KG1 (cell line): ENCODE measurements around the gene AKR7A2.
"Not testable (repeated sequence)": the region's sequence is repeated elsewhere in the genome, so short reads cannot be mapped to it uniquely, and the experiment has no call there.

Experiments
- DNase-seq: peaks from one replicate; lab custom pipeline; 2025; lab: John Stamatoyannopoulos, UW

AKR7A2 gene

GRCh38 chr1:19260211-19261138 is 51.5 kb downstream of the AKR7A2 start:
- DNase-seq, result no peak

GRCh38 chr1:19258353-19258752 is 53.6 kb downstream of the AKR7A2 start:
- no peak for DNase-seq

DNA sequence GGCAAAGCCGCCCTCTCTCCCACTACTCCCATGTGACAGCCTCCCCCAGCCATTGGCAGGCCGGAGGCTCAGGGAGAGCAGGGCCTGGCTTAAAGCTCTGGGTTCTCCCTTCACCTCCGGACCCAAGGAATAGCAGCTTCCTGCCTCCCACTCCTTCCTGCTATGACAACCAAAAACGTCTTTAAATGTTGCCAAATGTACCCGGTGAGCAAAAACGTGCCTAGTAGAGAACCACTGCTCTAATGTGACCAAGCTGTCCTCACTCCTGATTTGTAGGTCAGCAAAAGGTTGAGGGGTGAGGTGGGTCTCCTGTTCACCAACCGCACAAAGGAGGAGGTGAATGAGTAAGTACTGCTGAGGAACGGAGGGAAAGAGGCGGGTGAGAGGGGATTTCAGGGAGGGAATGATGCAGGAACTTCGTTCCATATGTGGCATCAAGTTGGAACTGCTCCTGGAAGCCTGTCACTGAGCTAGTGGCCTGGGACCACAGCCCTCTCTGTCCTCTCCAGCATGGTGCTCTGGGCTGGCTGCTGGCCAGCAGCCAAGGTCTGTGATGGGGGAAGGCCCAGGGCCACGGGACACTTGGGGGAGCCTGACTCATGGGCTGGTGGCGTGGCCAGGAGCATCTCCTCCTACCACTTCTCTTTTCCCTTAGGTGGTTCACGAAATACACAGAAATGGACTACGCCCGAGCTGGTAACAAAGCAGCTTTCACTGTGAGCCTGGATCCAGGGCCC is 54.6 kb downstream of the AKR7A2 start:
- no peak for DNase-seq

- not testable (repeated sequence) for DNase-seq
These were observed 55.6 kb downstream of the AKR7A2 start for GRCh38 chr1:19256301-19256700.

GRCh38 chr1:19255288-19255687 is 56.7 kb downstream of the AKR7A2 start:
- no peak for DNase-seq

DNA sequence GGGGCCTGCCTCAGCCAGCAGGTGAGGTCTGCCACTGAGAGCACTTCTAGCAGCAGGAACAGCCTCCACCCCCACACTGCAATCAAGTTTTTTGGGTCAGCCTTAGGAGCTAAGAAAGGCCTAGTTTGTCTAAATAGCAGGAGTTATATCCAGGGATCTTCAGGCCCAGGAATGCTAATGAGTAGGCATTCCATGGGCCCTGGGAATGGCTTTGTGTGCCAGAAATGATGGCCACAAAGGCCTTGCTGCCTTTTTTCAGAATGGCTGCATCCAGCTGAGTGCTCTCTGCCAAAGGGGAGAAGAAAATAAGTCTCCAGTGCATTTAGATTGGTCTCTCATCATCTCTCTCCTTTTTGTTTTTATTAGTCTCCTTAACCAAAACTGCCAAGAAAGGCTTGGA is 57.5 kb downstream of the AKR7A2 start:
- DNase-seq, result no peak
